HUES48 (cell line): Measurements from ENCODE around the gene MOB1B.
"Not testable (repeated sequence)": the region's sequence is repeated elsewhere in the genome, so short reads cannot be mapped to it uniquely, and the experiment has no call there.

ENCODE experiments used
- H3K27ac ChIP-seq: one replicate; pipeline ENCODE4 v1.7.0; 2013; ENCODE audit warnings: low read depth, low read length, inconsistent platforms
- H3K27me3 ChIP-seq: 2 replicates; pipeline ENCODE4 v1.6.1; 2013; ENCODE audit warnings: mild to moderate bottlenecking, low read length; ENCODE audit not compliant: control insufficient read depth, insufficient read depth
- H3K36me3 ChIP-seq: 2 replicates; pipeline ENCODE4 v1.6.1; 2013; ENCODE audit warnings: low read length; ENCODE audit not compliant: control insufficient read depth, insufficient read depth
- H3K4me1 ChIP-seq: 2 replicates; pipeline ENCODE4 v1.6.1; 2013; ENCODE audit warnings: mild to moderate bottlenecking, low read length; ENCODE audit not compliant: control insufficient read depth, insufficient read depth
- H3K4me3 ChIP-seq: 2 replicates; pipeline ENCODE4 v1.5.1; 2013; ENCODE audit warnings: mild to moderate bottlenecking, low read depth, low read length
- H3K9ac ChIP-seq: 2 replicates; pipeline ENCODE4 v1.6.1; 2013; ENCODE audit warnings: mild to moderate bottlenecking, low read depth, low read length, moderate library complexity
- H3K9me3 ChIP-seq: 2 replicates; pipeline ENCODE4 v1.6.1; 2013; ENCODE audit warnings: low read length; ENCODE audit not compliant: control insufficient read depth, insufficient read depth

MOB1B gene

DNA sequence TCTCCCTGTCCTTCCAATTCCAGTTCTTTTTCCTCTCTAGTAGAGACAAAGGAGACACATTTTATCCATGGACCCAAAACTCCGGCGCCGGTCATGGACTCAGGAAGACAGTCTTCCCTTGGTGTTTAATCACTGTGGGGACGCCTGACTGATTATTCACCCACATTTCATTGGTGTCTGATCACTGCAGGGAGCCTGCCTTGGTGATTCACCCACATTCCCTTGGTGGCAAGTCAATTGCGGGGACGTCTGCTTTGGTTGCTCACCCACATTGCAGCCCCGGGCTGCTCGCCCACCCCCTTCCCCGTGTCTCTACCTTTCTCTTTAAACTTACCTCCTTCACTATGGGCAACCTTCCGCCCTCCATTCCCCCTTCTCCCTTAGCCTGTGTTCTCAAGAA, 129.9 kb downstream of the MOB1B start:
- H3K27me3 ChIP-seq, H3K9ac ChIP-seq, H3K9me3 ChIP-seq, H3K4me3 ChIP-seq, H3K27ac ChIP-seq: not testable (repeated sequence)
- Histone ChIP-seq H3K36me3 (peaks cover 39% of the 10 kb centered on the region), H3K4me1 (peaks cover 15% of the 10 kb centered on the region)
